HepG2 (cell line): ENCODE data around the gene TBL3. TPM values are rescaled to one million over a fixed set of nuclear protein-coding genes. Genes with fewer than 3 reads are reported as not detected.

Experiments used
- CENPT ChIP-seq: sonication (generic); formaldehyde crosslinking; IDR thresholded peaks from 2 replicates; pipeline ENCODE4 v1.8.0; 2022; ENCODE audit warnings: low read depth, mild to moderate bottlenecking, moderate library complexity, missing genetic modification reagents
- DNMT1 ChIP-seq: sonication (generic); formaldehyde crosslinking; IDR thresholded peaks from 2 replicates; pipeline ENCODE4 v1.5.1; 2020; ENCODE audit warnings: mild to moderate bottlenecking, missing genetic modification reagents
- FOXM1 ChIP-seq: sonication (generic); formaldehyde crosslinking; IDR thresholded peaks from 2 replicates; pipeline ENCODE4 v1.5.0; 2020; ENCODE audit warnings: missing genetic modification reagents
- HMGXB4 ChIP-seq, 2 experiments: sonication (generic) in 1 of 2; formaldehyde crosslinking in 1 of 2; IDR thresholded peaks; 2 replicates each; pipeline versions ENCODE4 v1.4.0 to v1.6.1; 2018 to 2020; ENCODE audit warnings: missing genetic modification reagents in 2 of 2, borderline replicate concordance in 1 of 2, low read depth in 1 of 2, mild to moderate bottlenecking in 1 of 2, missing biosample characterization in 1 of 2
- MXD4 ChIP-seq: IDR thresholded peaks from 2 replicates; pipeline ENCODE4 v1.6.1; 2016; ENCODE audit warnings: mild to moderate bottlenecking, missing biosample characterization, missing genetic modification reagents
- POGK ChIP-seq: sonication (generic); formaldehyde crosslinking; conservative IDR thresholded peaks from 2 replicates; pipeline ENCODE4 v1.8.0; 2022; ENCODE audit warnings: mild to moderate bottlenecking, moderate library complexity, missing genetic modification reagents
- POLR2AphosphoS5 ChIP-seq: IDR thresholded peaks from 2 replicates; pipeline ENCODE4 v1.6.1; 2012; ENCODE audit warnings: low read depth, low read length
- RNF2 ChIP-seq: fragments of 450-650 bp; conservative IDR thresholded peaks from 2 replicates; pipeline ENCODE4 v1.6.1; 2016; ENCODE audit warnings: low read depth
- XRCC5 ChIP-seq: fragments of 200-400 bp; formaldehyde crosslinking; optimal IDR thresholded peaks from 2 replicates; pipeline ENCODE3; 2017; ENCODE audit warnings: mild to moderate bottlenecking, low read length
- ZIK1 ChIP-seq: sonication (generic); formaldehyde crosslinking; IDR thresholded peaks from 2 replicates; pipeline ENCODE4 v1.5.0; 2020; ENCODE audit warnings: mild to moderate bottlenecking, low read depth, missing genetic modification reagents, borderline replicate concordance
- ZNF138 ChIP-seq: sonication (generic); formaldehyde crosslinking; IDR thresholded peaks from 2 replicates; pipeline ENCODE4 v1.5.0; 2020; ENCODE audit warnings: mild to moderate bottlenecking, low read depth, missing genetic modification reagents
- ZNF225 ChIP-seq: sonication (generic); formaldehyde crosslinking; IDR thresholded peaks from 2 replicates; pipeline ENCODE4 v1.4.0; 2020; ENCODE audit warnings: mild to moderate bottlenecking, missing genetic modification reagents
- ZNF557 ChIP-seq: sonication (generic); formaldehyde crosslinking; IDR thresholded peaks from 2 replicates; pipeline ENCODE4 v1.4.0; 2020; ENCODE audit warnings: missing genetic modification reagents
- ZNF883 ChIP-seq: sonication (generic); formaldehyde crosslinking; IDR thresholded peaks from 2 replicates; pipeline ENCODE4 v1.5.1; 2020; ENCODE audit warnings: mild to moderate bottlenecking, missing genetic modification reagents; ENCODE audit errors: not compliant biosample characterization
- polyA plus RNA-seq, 8 experiments: library from polyadenylated mRNA; depleted of rRNA in 3 of 8; stranded (reverse) in 7 of 8; unstranded in 1 of 8; fragments of >200 nt; fragmentation: Illumina TruSeq in 4 of 8; extraction: Trizol in 4 of 8; gene quantifications; 2 replicates each; pipeline versions ENCODE4 v1.2.1 to v1.2.3, GENCODE V29; 2011 to 2016; ENCODE audit warnings: low read depth in 4 of 8, missing spikeins in 1 of 8, mixed read lengths in 1 of 8; ENCODE audit not compliant: insufficient read depth in 1 of 8
- total RNA-seq, 5 experiments: library from RNA; depleted of rRNA; stranded (reverse); fragments of >200 nt; fragmentation: Illumina TruSeq; extraction: Trizol; gene quantifications; 2 replicates each; pipeline ENCODE4 v1.2.3, GENCODE V29; 2016; ENCODE audit warnings: low read depth in 1 of 5
- TF ChIP-seq, protein P1 (sequence below): sonication (generic); formaldehyde crosslinking; IDR thresholded peaks from 2 replicates; pipeline ENCODE4 v1.4.0; 2020; ENCODE audit warnings: missing genetic modification reagents
- TF ChIP-seq, protein P2 (sequence below): sonication (generic); formaldehyde crosslinking; IDR thresholded peaks from 2 replicates; pipeline ENCODE4 v1.4.0; 2020; ENCODE audit warnings: mild to moderate bottlenecking, low read depth, missing genetic modification reagents

The TBL3 gene
- total and polyA plus RNA-seq, 2 of the 13 experiments (the other 11 are each of a cell fraction or from before 2014, with no cell fraction given): 16.8 to 38.0 TPM

DNA sequence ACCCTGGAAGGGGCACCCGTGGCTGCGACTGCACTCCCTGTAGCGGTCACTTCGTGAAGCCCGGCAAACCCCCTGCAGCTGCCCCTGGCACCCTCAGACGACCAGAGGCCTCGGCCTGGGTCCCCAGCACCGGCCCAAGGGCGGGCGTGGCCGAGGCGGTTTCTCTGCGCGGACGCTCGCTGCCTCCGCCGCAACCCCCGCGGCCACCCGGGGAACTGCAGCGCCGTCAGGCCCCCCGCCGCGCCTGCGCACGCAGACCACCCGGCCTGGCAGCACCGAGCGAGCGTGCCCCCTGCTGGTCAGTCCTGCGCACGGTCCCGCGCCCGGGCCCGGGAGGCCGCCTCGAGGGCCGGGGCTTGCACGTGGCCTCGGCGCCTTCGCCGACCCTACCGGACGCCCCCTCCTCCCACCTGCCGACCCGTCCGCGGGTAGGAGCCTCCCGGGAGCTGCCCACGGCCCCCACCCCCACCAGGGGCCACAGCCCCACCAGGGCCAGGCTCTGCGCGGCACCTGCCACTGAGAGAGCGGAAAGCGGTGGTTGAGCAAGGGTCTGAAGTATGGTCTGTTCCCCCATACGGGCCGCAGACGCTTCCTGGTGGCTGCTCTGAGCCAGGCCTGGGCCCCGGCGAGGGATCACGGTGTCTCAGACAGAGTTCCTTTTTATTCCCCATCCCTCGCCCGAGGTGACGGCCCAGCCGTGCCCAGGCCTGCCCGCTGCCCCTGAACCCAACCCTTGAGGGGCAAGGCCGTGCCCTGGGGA is 42.1 kb upstream of the TBL3 start (continued):
- TF ChIP-seq, protein P1, sequence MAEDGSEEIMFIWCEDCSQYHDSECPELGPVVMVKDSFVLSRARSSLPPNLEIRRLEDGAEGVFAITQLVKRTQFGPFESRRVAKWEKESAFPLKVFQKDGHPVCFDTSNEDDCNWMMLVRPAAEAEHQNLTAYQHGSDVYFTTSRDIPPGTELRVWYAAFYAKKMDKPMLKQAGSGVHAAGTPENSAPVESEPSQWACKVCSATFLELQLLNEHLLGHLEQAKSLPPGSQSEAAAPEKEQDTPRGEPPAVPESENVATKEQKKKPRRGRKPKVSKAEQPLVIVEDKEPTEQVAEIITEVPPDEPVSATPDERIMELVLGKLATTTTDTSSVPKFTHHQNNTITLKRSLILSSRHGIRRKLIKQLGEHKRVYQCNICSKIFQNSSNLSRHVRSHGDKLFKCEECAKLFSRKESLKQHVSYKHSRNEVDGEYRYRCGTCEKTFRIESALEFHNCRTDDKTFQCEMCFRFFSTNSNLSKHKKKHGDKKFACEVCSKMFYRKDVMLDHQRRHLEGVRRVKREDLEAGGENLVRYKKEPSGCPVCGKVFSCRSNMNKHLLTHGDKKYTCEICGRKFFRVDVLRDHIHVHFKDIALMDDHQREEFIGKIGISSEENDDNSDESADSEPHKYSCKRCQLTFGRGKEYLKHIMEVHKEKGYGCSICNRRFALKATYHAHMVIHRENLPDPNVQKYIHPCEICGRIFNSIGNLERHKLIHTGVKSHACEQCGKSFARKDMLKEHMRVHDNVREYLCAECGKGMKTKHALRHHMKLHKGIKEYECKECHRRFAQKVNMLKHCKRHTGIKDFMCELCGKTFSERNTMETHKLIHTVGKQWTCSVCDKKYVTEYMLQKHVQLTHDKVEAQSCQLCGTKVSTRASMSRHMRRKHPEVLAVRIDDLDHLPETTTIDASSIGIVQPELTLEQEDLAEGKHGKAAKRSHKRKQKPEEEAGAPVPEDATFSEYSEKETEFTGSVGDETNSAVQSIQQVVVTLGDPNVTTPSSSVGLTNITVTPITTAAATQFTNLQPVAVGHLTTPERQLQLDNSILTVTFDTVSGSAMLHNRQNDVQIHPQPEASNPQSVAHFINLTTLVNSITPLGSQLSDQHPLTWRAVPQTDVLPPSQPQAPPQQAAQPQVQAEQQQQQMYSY (CRISPR knock-in tag): no peak
- TF ChIP-seq POGK (CRISPR knock-in tag) (peak; percentile 73; the same call in 1 of the 2 replicates), ZIK1 (CRISPR knock-in tag) (peak; percentile 94), ZNF138 (0 out of 2 replicates have a peak, but pooled peaks have one; percentile 89), MXD4 (peak; percentile 75; the same call in 1 of the 2 replicates), DNMT1 (CRISPR knock-in tag) (peak; percentile 92; the same call in 1 of the 2 replicates), ZNF883 (CRISPR knock-in tag) (peak; percentile 87), ZNF225 (no peak), XRCC5 (peak; percentile 84), ZNF557 (peak; percentile 70; the same call in 1 of the 2 replicates), CENPT (CRISPR knock-in tag) (0 out of 2 replicates have a peak, but pooled peaks have one; percentile 64), FOXM1 (CRISPR knock-in tag) (peak; percentile 57; the same call in 1 of the 2 replicates), HMGXB4 (CRISPR knock-in tag; IDR thresholded peaks at IDR 0.05; ENCODE audit: borderline replicate concordance in 1 of 2, low read depth in 1 of 2) (peak; percentile 90 to 94), RNF2 (peak; percentile 96), POLR2AphosphoS5 (peak; percentile 33; the same call in 1 of the 2 replicates)
- TF ChIP-seq, protein P2, sequence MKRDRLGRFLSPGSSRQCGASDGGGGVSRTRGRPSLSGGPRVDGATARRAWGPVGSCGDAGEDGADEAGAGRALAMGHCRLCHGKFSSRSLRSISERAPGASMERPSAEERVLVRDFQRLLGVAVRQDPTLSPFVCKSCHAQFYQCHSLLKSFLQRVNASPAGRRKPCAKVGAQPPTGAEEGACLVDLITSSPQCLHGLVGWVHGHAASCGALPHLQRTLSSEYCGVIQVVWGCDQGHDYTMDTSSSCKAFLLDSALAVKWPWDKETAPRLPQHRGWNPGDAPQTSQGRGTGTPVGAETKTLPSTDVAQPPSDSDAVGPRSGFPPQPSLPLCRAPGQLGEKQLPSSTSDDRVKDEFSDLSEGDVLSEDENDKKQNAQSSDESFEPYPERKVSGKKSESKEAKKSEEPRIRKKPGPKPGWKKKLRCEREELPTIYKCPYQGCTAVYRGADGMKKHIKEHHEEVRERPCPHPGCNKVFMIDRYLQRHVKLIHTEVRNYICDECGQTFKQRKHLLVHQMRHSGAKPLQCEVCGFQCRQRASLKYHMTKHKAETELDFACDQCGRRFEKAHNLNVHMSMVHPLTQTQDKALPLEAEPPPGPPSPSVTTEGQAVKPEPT (CRISPR knock-in tag): peak; percentile 89; the same call in 1 of the 2 replicates
